ENCODE results near the gene LHFPL3. TPM values are rescaled to one million over a fixed set of nuclear protein-coding genes. Genes with fewer than 3 reads are reported as not detected.

Gene LHFPL3
- total RNA-seq, 1 experiment from 2014 or later = 0.83 TPM

- Mint-ChIP-seq H3K27me3 (ENCODE audit: low read depth) (no peaks in the 10 kb centered on the region), H3K27ac (no peak overlapping the region), H3K4me1 (peaks cover 26% of the 10 kb centered on the region), H3K36me3 (no peaks in the 10 kb centered on the region), H3K4me3 (no peak overlapping the region), H3K9me3 (peaks cover 7% of the 10 kb centered on the region)
- POLR2A ChIA-PET = interaction anchor here (0.5 kb wide), 1 partner anchor 389 kb away, joined by 3 read pairs; no protein-coding TSS in a partner anchor
- DNase-seq (ENCODE audit: low spot score) (no peak), ATAC-seq (no peak)
- TF ChIP-seq E2F4 (CRISPR knock-in tag; IDR thresholded peaks at IDR 0.05; ENCODE audit: borderline replicate concordance, low read depth) (no peak), MAX (CRISPR knock-in tag; IDR thresholded peaks at IDR 0.05) (no peak), OVOL2 (CRISPR knock-in tag; IDR thresholded peaks at IDR 0.05; ENCODE audit: borderline replicate concordance) (no peak), ZNF232 (CRISPR knock-in tag; IDR thresholded peaks at IDR 0.05) (no peak)
- CTCF ChIA-PET = interaction anchor here (1.1 kb wide), 1 partner anchor 181 kb away, joined by 3 read pairs; no protein-coding TSS in a partner anchor
These were observed 84.5 kb downstream of the LHFPL3 start for GRCh38 chr7:104412911-104413310.

GRCh38 chr7:104414216-104414615 lies 85.8 kb downstream of the LHFPL3 start:
- POLR2A ChIA-PET = no interaction called here
- Mint-ChIP-seq H3K4me1 (peaks cover 26% of the 10 kb centered on the region), H3K36me3 (no peaks in the 10 kb centered on the region), H3K27me3 (ENCODE audit: low read depth) (no peaks in the 10 kb centered on the region), H3K27ac (no peak overlapping the region), H3K4me3 (no peak overlapping the region), H3K9me3 (no peaks in the 10 kb centered on the region)
- TF ChIP-seq HMGA2 (CRISPR knock-in tag; IDR thresholded peaks at IDR 0.05) (no peak), JAZF1 (CRISPR knock-in tag; IDR thresholded peaks at IDR 0.05) (no peak), PREB (CRISPR knock-in tag; IDR thresholded peaks at IDR 0.05; ENCODE audit: borderline replicate concordance) (no peak)
- ATAC-seq (no peak), DNase-seq (ENCODE audit: low spot score) (no peak)
- CTCF ChIA-PET = no interaction called here

- ChIA-PET CTCF (interaction anchor here (0.7 kb wide), 1 partner anchor 184 kb away, joined by 3 read pairs; no protein-coding TSS in a partner anchor), POLR2A (no interaction called here)
- ATAC-seq = peak; percentile 78
- H3K9me3 Mint-ChIP-seq = no peaks in the 10 kb centered on the region
- peaks cover 26% of the 10 kb centered on the region for H3K4me1 Mint-ChIP-seq
- no peak for TF ChIP-seq CTCF (IDR thresholded peaks at IDR 0.05)
- TF ChIP-seq ELF4 (CRISPR knock-in tag; IDR thresholded peaks at IDR 0.05; ENCODE audit: low read depth) = no peak
- no peak for TF ChIP-seq RORB (CRISPR knock-in tag; IDR thresholded peaks at IDR 0.05)
- TF ChIP-seq ZBTB21 (CRISPR knock-in tag; IDR thresholded peaks at IDR 0.05; ENCODE audit: borderline replicate concordance) = no peak
- no peak for TF ChIP-seq ZNF138 (CRISPR knock-in tag; conservative IDR thresholded peaks at IDR 0.05)
- no peak for TF ChIP-seq USF2 (CRISPR knock-in tag; IDR thresholded peaks at IDR 0.05)
- no peak for TF ChIP-seq FOXJ3 (CRISPR knock-in tag; IDR thresholded peaks at IDR 0.05; ENCODE audit: borderline replicate concordance)
- no peak for TF ChIP-seq NR1H2 (CRISPR knock-in tag; IDR thresholded peaks at IDR 0.05)
- TF ChIP-seq ZMAT4 (CRISPR knock-in tag; IDR thresholded peaks at IDR 0.05) = no peak
- TF ChIP-seq ATF1 (CRISPR knock-in tag; IDR thresholded peaks at IDR 0.05) = no peak
- no peak for TF ChIP-seq SMAD3 (CRISPR knock-in tag; IDR thresholded peaks at IDR 0.05; ENCODE audit: borderline replicate concordance)
- TF ChIP-seq IRF2 (CRISPR knock-in tag; IDR thresholded peaks at IDR 0.05; ENCODE audit: borderline replicate concordance, low read depth) = no peak
- TF ChIP-seq ZNF219 (CRISPR knock-in tag; IDR thresholded peaks at IDR 0.05; ENCODE audit: borderline replicate concordance) = no peak
- TF ChIP-seq NFATC4 (CRISPR knock-in tag; IDR thresholded peaks at IDR 0.05) = no peak
- TF ChIP-seq SOX15 (CRISPR knock-in tag; IDR thresholded peaks at IDR 0.05) = no peak
- TF ChIP-seq NR2C2 (CRISPR knock-in tag; IDR thresholded peaks at IDR 0.05) = no peak
- no peaks in the 10 kb centered on the region for H3K36me3 Mint-ChIP-seq
- no peak overlapping the region for H3K4me3 Mint-ChIP-seq
- no peaks in the 10 kb centered on the region for H3K27me3 Mint-ChIP-seq (ENCODE audit: low read depth)
- H3K27ac Mint-ChIP-seq = no peak overlapping the region
- DNase-seq (ENCODE audit: low spot score) = no peak
These were observed 87.3 kb downstream of the LHFPL3 start for GRCh38 chr7:104415700-104416099.

Data from WTC11 (cell line).